Measurements from ENCODE around the gene ESD.
"Not testable (repeated sequence)": the region's sequence is repeated elsewhere in the genome, so short reads cannot be mapped to it uniquely, and the experiment has no call there.

ESD gene

GRCh38 chr13:46804921-46805320 lies 8.0 kb upstream of the ESD start:
- DNase-seq, H3K27ac Mint-ChIP-seq, H3K36me3 Mint-ChIP-seq, CTCF ChIA-PET, H3K4me3 Mint-ChIP-seq, H3K4me1 Mint-ChIP-seq, H3K9me3 Mint-ChIP-seq: not testable (repeated sequence)
- H3K27me3 Mint-ChIP-seq = peaks cover 18% of the 10 kb centered on the region

GRCh38 chr13:46804391-46804815 lies 7.4 kb upstream of the ESD start:
- Mint-ChIP-seq H3K36me3 (no peaks in the 10 kb centered on the region), H3K9me3 (no peaks in the 10 kb centered on the region), H3K4me3 (no peak overlapping the region), H3K27me3 (peaks cover 13% of the 10 kb centered on the region), H3K4me1 (no peaks in the 10 kb centered on the region), H3K27ac (no peak overlapping the region)
- DNase-seq = no peak
- CTCF ChIA-PET = no interaction called here

GRCh38 chr13:46803586-46803985 lies 6.6 kb upstream of the ESD start:
- CTCF ChIA-PET = no interaction called here
- Mint-ChIP-seq H3K4me3 (no peak overlapping the region), H3K36me3 (no peaks in the 10 kb centered on the region), H3K4me1 (no peaks in the 10 kb centered on the region), H3K9me3 (no peaks in the 10 kb centered on the region), H3K27ac (no peak overlapping the region), H3K27me3 (peaks cover 13% of the 10 kb centered on the region)
- no peak for DNase-seq

- no peak overlapping the region for H3K4me3 Mint-ChIP-seq
- no peak overlapping the region for H3K27ac Mint-ChIP-seq
- peaks cover 10% of the 10 kb centered on the region for H3K4me1 Mint-ChIP-seq
- CTCF ChIA-PET = no interaction called here
- no peak for DNase-seq
- peaks cover 13% of the 10 kb centered on the region for H3K27me3 Mint-ChIP-seq
- H3K36me3 Mint-ChIP-seq = no peaks in the 10 kb centered on the region
- H3K9me3 Mint-ChIP-seq = no peaks in the 10 kb centered on the region
Observed at GRCh38 chr13:46801858-46802257, 4.9 kb upstream of the ESD start.

GRCh38 chr13:46799139-46799538 lies 2.2 kb upstream of the ESD start:
- CTCF ChIA-PET = no interaction called here
- H3K4me3 Mint-ChIP-seq = no peak overlapping the region
- H3K27me3 Mint-ChIP-seq = peaks cover 13% of the 10 kb centered on the region
- DNase-seq = no peak
- no peak overlapping the region for H3K27ac Mint-ChIP-seq
- no peaks in the 10 kb centered on the region for H3K9me3 Mint-ChIP-seq
- peaks cover 34% of the 10 kb centered on the region for H3K4me1 Mint-ChIP-seq
- H3K36me3 Mint-ChIP-seq = peaks cover 7% of the 10 kb centered on the region

GRCh38 chr13:46797501-46798237 lies 708 bp upstream of the ESD start:
- CTCF ChIA-PET = interaction anchor here (0.6 to 1.6 kb wide), 4 partner anchors 12 to 246 kb away, joined by 3 read pairs; no protein-coding TSS in a partner anchor
- no peak for DNase-seq
- peaks cover 12% of the 10 kb centered on the region for H3K36me3 Mint-ChIP-seq
- H3K27ac Mint-ChIP-seq = peak overlapping the region; percentile 97
- no peaks in the 10 kb centered on the region for H3K9me3 Mint-ChIP-seq
- peaks cover 43% of the 10 kb centered on the region for H3K4me1 Mint-ChIP-seq
- H3K27me3 Mint-ChIP-seq = peaks cover 4% of the 10 kb centered on the region
- H3K4me3 Mint-ChIP-seq = peak overlapping the region; percentile 95

- Mint-ChIP-seq H3K9me3 (no peaks in the 10 kb centered on the region), H3K4me1 (peaks cover 43% of the 10 kb centered on the region), H3K4me3 (peak overlapping the region; percentile 95), H3K27ac (peak overlapping the region; percentile 97), H3K36me3 (peaks cover 13% of the 10 kb centered on the region), H3K27me3 (peaks cover 3% of the 10 kb centered on the region)
- CTCF ChIA-PET = interaction anchor here (0.6 kb wide), 1 partner anchor 487 kb away, joined by 3 read pairs; no protein-coding TSS in a partner anchor
- no peak for DNase-seq
Observed at GRCh38 chr13:46796129-46796514, 839 bp downstream of the ESD start.

- Mint-ChIP-seq H3K27me3 (no peaks in the 10 kb centered on the region), H3K27ac (no peak overlapping the region), H3K4me1 (peaks cover 49% of the 10 kb centered on the region), H3K36me3 (peaks cover 20% of the 10 kb centered on the region), H3K9me3 (no peaks in the 10 kb centered on the region), H3K4me3 (peak overlapping the region; percentile 60)
- DNase-seq = no peak
- CTCF ChIA-PET = no interaction called here
Observed at GRCh38 chr13:46795321-46795720, 1.6 kb downstream of the ESD start.

- DNase-seq = no peak
- Mint-ChIP-seq H3K4me1 (peaks cover under 1% of the 10 kb centered on the region), H3K4me3 (no peak overlapping the region), H3K27me3 (no peaks in the 10 kb centered on the region), H3K36me3 (peaks cover 47% of the 10 kb centered on the region), H3K9me3 (no peaks in the 10 kb centered on the region), H3K27ac (no peak overlapping the region)
- CTCF ChIA-PET = no interaction called here
Observed at GRCh38 chr13:46783504-46783903, 13.5 kb downstream of the ESD start.

- Mint-ChIP-seq H3K9me3 (no peaks in the 10 kb centered on the region), H3K4me3 (no peak overlapping the region), H3K27me3 (no peaks in the 10 kb centered on the region), H3K27ac (no peak overlapping the region), H3K4me1 (no peaks in the 10 kb centered on the region), H3K36me3 (peaks cover 46% of the 10 kb centered on the region)
- CTCF ChIA-PET = no interaction called here
- DNase-seq = no peak
Observed at GRCh38 chr13:46782691-46783090, 14.3 kb downstream of the ESD start.

GRCh38 chr13:46782066-46782465 lies 14.9 kb downstream of the ESD start:
- CTCF ChIA-PET = no interaction called here
- Mint-ChIP-seq H3K9me3 (no peaks in the 10 kb centered on the region), H3K36me3 (peaks cover 46% of the 10 kb centered on the region), H3K4me1 (no peaks in the 10 kb centered on the region), H3K4me3 (no peak overlapping the region), H3K27ac (no peak overlapping the region), H3K27me3 (no peaks in the 10 kb centered on the region)
- DNase-seq = no peak

GRCh38 chr13:46778890-46779289 lies 18.1 kb downstream of the ESD start:
- CTCF ChIA-PET = no interaction called here
- no peak for DNase-seq
- peaks cover 56% of the 10 kb centered on the region for H3K36me3 Mint-ChIP-seq

GRCh38 chr13:46778095-46778494 lies 18.9 kb downstream of the ESD start:
- Mint-ChIP-seq H3K27me3 (no peaks in the 10 kb centered on the region), H3K4me3 (no peak overlapping the region), H3K27ac (no peak overlapping the region), H3K36me3 (peaks cover 62% of the 10 kb centered on the region), H3K4me1 (no peaks in the 10 kb centered on the region), H3K9me3 (no peaks in the 10 kb centered on the region)
- CTCF ChIA-PET = no interaction called here
- DNase-seq = no peak

More at GRCh38 chr13:46778890-46779289, 18.1 kb downstream of the ESD start:
- no peak overlapping the region for H3K4me3 Mint-ChIP-seq
- no peaks in the 10 kb centered on the region for H3K9me3 Mint-ChIP-seq
- no peaks in the 10 kb centered on the region for H3K27me3 Mint-ChIP-seq
- H3K27ac Mint-ChIP-seq = no peak overlapping the region
- H3K4me1 Mint-ChIP-seq = no peaks in the 10 kb centered on the region

GRCh38 chr13:46775385-46776107 lies 21.4 kb downstream of the ESD start:
- H3K27ac Mint-ChIP-seq = no peak overlapping the region
- DNase-seq = no peak
- CTCF ChIA-PET = interaction anchor here (1.1 kb wide), 1 partner anchor 11 kb away, joined by 6 read pairs; no protein-coding TSS in a partner anchor
- H3K4me3 Mint-ChIP-seq = no peak overlapping the region
- no peaks in the 10 kb centered on the region for H3K27me3 Mint-ChIP-seq
- peaks cover 58% of the 10 kb centered on the region for H3K36me3 Mint-ChIP-seq
- no peaks in the 10 kb centered on the region for H3K4me1 Mint-ChIP-seq
- no peaks in the 10 kb centered on the region for H3K9me3 Mint-ChIP-seq

- no peak overlapping the region for H3K27ac Mint-ChIP-seq
- DNase-seq = no peak
- H3K36me3 Mint-ChIP-seq = peaks cover 65% of the 10 kb centered on the region
- H3K4me1 Mint-ChIP-seq = no peaks in the 10 kb centered on the region
- H3K4me3 Mint-ChIP-seq = no peak overlapping the region
- no peaks in the 10 kb centered on the region for H3K27me3 Mint-ChIP-seq
- CTCF ChIA-PET = interaction anchor here (0.9 kb wide), 1 partner anchor 19 kb away, joined by 3 read pairs; no protein-coding TSS in a partner anchor
- no peaks in the 10 kb centered on the region for H3K9me3 Mint-ChIP-seq
Observed at GRCh38 chr13:46773541-46773940, 23.4 kb downstream of the ESD start.
